ENCODE measurements around the gene BTBD19.
"Not testable (repeated sequence)": the region's sequence is repeated elsewhere in the genome, so short reads cannot be mapped to it uniquely, and the experiment has no call there.

The BTBD19 gene

DNA sequence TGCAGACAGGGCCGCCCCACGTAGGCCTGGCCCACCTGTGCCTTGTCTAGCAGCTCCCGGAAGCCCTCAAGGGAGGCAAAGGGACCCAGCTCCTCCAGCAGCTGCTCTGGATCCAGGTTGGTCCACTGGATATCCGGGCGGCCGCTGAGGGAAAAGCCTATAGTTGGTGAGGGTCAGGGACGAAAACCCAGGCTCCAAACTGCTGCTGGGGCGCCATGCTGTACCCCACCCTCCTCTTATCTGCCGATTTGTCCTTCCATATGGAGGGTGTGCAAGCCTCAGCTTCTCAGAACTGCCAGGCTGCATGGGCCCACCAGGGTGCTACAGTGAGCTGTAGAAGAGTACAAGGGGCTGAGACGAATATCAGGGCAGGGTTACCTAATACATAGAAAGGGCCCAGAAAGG lies 22.6 kb downstream of the BTBD19 start:
- TF ChIP-seq, protein P1, sequence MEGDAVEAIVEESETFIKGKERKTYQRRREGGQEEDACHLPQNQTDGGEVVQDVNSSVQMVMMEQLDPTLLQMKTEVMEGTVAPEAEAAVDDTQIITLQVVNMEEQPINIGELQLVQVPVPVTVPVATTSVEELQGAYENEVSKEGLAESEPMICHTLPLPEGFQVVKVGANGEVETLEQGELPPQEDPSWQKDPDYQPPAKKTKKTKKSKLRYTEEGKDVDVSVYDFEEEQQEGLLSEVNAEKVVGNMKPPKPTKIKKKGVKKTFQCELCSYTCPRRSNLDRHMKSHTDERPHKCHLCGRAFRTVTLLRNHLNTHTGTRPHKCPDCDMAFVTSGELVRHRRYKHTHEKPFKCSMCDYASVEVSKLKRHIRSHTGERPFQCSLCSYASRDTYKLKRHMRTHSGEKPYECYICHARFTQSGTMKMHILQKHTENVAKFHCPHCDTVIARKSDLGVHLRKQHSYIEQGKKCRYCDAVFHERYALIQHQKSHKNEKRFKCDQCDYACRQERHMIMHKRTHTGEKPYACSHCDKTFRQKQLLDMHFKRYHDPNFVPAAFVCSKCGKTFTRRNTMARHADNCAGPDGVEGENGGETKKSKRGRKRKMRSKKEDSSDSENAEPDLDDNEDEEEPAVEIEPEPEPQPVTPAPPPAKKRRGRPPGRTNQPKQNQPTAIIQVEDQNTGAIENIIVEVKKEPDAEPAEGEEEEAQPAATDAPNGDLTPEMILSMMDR (IDR thresholded peaks at IDR 0.05; ENCODE audit: insufficient read depth, low read length, missing control alignments), result no peak
- POLR2A ChIA-PET, result interaction anchor here (0.6 to 1.5 kb wide), 4 partner anchors 9 to 31 kb away, joined by 3 to 6 read pairs (median 4); partner anchors contain the start of gene PLK3
- CTCF ChIA-PET, result interaction anchor here (0.6 to 10.5 kb wide), 3 partner anchors 11 to 181 kb away, joined by 3 to 92 read pairs (median 4); partner anchors contain the start of genes HECTD3 and UROD
- H3K4me3 ChIP-seq (ENCODE audit: low read depth, low read length), result no peak overlapping the region
- DNase-seq (ENCODE audit: low read depth, low spot score), result no peak

DNA sequence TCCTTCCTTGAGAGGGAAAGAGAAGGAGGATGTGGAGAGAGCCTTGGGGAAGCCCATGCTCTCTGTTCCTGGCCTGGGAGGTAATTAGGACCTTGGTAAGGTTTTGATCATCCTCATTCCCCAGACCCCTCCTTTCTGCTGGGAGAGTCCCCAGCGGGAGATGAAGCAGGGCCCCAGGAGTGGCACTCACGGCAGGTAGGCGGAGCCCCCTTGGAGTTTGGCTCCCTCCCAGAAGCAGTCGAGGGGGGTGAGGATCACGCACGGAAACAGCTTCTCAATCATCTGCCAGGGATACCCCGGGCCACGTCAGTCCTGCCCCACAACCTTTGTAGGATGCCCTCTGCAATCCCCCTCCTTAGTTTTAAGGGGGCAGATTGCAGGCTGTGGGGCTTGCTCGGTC lies 23.2 kb downstream of the BTBD19 start:
- TF ChIP-seq, protein P1 (IDR thresholded peaks at IDR 0.05; ENCODE audit: insufficient read depth, low read length, missing control alignments), result no peak
- POLR2A ChIA-PET, result interaction anchor here (0.7 to 1.5 kb wide), 3 partner anchors 9 to 32 kb away, joined by 3 to 6 read pairs (median 4); partner anchors contain the start of gene PLK3
- no peak overlapping the region for H3K4me3 ChIP-seq (ENCODE audit: low read depth, low read length)
- no peak for DNase-seq (ENCODE audit: low read depth, low spot score)
- CTCF ChIA-PET, result interaction anchor here (0.6 to 10.5 kb wide), 2 partner anchors 10 to 180 kb away, joined by 4 to 92 read pairs; partner anchors contain the start of genes HECTD3 and UROD

DNA sequence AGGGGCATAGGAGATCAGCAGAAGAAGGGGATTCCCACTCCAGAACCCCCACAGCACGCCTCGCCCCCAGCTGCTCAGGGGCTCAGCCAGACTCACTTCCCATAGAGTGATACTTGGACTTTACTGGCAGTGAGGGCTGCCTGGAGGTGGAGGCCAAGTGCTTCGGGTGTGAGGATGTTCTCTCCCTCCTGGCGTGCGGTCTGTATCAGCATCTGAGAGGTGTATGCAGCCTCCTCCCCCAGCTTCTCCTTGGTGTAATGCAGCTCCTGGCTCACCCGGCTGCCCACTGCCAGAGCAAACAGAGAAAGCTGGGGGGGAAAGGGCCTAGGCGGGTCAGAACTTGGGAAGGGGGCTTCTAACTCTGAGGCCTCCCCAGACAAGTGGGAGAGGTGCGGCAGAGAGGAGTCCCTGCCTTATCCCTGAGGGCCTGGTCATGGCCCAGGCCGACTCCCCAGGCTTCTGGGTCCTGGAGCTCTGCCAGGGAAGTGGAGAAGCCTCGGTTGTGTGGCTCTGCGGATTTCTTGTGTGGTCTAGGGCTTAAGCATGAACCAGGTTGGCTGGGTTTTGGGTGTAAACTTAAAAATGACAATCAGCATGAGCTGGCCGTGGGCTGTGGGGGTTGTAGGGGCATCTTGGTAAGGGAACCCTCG lies 23.9 kb downstream of the BTBD19 start:
- ChIA-PET CTCF (interaction anchor here (1.0 to 10.5 kb wide), 6 partner anchors 9 to 660 kb away, joined by 3 to 92 read pairs (median 3); partner anchors contain the start of genes HECTD3 and UROD), POLR2A (interaction anchor here (1.5 kb wide), 1 partner anchor 32 kb away, joined by 6 read pairs; the partner anchor contains the start of gene PLK3)
- H3K4me3 ChIP-seq (ENCODE audit: low read depth, low read length), result no peak overlapping the region
- TF ChIP-seq, protein P1 (IDR thresholded peaks at IDR 0.05; ENCODE audit: insufficient read depth, low read length, missing control alignments), result no peak
- DNase-seq (ENCODE audit: low read depth, low spot score), result no peak

DNA sequence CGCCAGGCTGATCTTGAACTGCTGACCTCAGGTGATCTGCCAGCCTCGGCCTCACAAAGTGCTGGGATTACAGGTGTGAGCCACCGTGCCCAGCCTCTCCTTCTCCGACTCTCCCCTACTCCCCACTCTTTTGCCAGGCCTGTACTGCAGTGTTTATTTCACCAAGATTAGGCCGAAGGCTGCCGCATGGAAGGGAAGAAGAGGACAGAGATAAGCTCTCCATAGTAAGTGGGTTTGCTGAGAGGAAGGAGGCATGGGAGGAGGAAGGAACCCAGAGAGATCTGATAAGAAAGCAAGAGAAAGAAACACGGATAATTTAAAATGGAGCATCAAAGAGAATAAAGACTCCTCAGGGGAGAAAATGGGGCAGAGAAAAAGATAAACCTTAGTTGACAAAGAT lies 26.0 kb downstream of the BTBD19 start:
- no peak for DNase-seq (ENCODE audit: low read depth, low spot score)
- no peak overlapping the region for H3K4me3 ChIP-seq (ENCODE audit: low read depth, low read length)
- ChIA-PET CTCF (interaction anchor here (1.0 to 10.5 kb wide), 8 partner anchors 9 to 466 kb away, joined by 3 to 92 read pairs (median 9); partner anchors contain the start of genes HECTD3, PTCH2 and UROD), POLR2A (no interaction called here)
- TF ChIP-seq, protein P1 (IDR thresholded peaks at IDR 0.05; ENCODE audit: insufficient read depth, low read length, missing control alignments), result no peak

DNA sequence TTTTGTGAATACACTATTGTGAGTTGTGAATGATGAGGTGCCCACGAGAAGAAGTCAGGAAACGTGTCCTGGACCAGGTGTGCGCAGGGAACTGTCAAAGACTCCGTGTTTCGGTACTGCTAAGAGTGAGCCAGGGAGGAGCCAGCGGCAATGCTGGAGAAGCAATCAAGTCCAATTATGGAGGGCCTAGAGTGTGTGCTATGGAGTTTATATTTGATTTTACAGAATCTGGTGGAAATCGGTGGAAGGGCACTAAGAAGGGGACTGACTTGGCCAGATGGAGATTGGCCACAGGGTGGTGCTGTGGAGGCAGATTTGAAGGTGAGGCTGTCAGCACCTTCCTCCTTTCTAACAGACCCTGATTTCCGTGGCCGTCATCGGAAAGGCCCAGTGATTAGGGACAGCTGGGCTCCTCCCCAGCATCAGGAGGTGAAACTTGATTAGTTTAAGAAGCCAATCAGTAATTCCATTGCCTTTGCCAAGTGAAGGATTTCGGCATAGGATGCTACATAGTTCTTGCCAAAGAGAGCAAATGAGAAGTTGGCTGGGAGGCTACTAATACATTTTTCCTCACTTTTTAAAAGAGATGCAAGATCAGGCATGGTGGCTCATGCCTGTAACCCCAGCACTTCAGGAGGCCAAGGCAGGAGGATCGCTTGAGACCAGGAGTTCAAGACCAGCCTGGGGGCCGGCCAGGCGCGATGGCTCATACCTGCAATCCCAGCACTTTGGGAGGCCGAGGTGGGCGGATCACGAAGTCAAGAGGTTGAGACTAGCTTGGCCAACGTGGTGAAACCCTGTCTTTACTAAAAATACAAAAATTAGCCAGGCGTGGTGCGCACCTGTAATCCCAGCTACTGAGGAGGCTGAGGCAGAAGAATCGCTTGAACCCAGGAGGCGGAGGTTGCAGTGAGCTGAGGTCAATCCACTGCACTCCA lies 27.7 kb downstream of the BTBD19 start:
- TF ChIP-seq, protein P1 (IDR thresholded peaks at IDR 0.05; ENCODE audit: insufficient read depth, low read length, missing control alignments), result peak; percentile 87
- H3K4me3 ChIP-seq (ENCODE audit: low read depth, low read length), result no peak overlapping the region
- DNase-seq (ENCODE audit: low read depth, low spot score), result no peak
- ChIA-PET CTCF (interaction anchor here (0.6 to 10.5 kb wide), 19 partner anchors 10 to 469 kb away, joined by 3 to 92 read pairs (median 3); partner anchors contain the start of genes HECTD3, PLK3 and UROD), POLR2A (no interaction called here)

DNA sequence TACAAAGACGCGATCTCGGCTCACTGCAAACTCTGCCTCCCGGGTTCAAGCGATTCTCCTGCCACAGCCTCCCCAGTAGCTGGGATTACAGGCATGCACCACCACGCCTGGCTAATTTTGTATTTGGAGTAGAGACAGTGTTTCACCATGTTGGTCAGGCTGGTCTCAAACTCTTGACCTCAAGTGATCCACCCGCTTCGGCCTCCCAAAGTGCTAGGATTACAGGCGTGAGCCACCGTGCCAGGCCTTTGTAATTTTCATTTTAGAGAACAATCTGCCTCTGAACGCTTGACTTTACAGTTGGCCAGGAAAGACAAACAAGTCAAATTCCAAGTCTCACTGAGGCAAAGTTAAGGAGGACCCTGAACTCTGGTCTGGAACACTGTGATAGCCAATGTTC lies 30.0 kb downstream of the BTBD19 start:
- ChIA-PET POLR2A (interaction anchor here (0.7 kb wide), 1 partner anchor 173 kb away, joined by 3 read pairs; the partner anchor contains the start of gene HECTD3), CTCF (interaction anchor here (1.3 to 10.5 kb wide), 7 partner anchors 8 to 462 kb away, joined by 3 to 92 read pairs (median 5); partner anchors contain the start of genes HECTD3, RNU5D-1 and UROD)
- H3K4me3 ChIP-seq (ENCODE audit: low read depth, low read length); DNase-seq (ENCODE audit: low read depth, low spot score): not testable (repeated sequence)
